ENCODE results near the gene EPHB3. TPM values are rescaled to one million over a fixed set of nuclear protein-coding genes. Genes with fewer than 3 reads are reported as not detected.

The EPHB3 gene
- total and polyA plus RNA-seq, 9 donors = 2.1 to 31.0 (median 10.6) TPM

GRCh38 chr3:184601576-184602371 is 40.2 kb downstream of the EPHB3 start:
- peak in 2 of 5 donors; percentile 37 to 61 for DNase-seq
- intact Hi-C loops (cut with DNase I) = loop anchor here in 2 of 4 donors (5.0 kb wide), 2 partner anchors 34 to 76 kb away; no protein-coding TSS in a partner anchor
- WGBS, 3 donors = 11 to 26% (median 17%) methylated on average over 34 to 63 of the region's 63 CpGs
- Histone ChIP-seq H3K27me3 (no peaks in the 10 kb centered on the region), H3K4me3 (peak overlapping the region; percentile 24), H3K36me3 (no peaks in the 10 kb centered on the region), H3K27ac (peak overlapping the region; percentile 60 to 76), H3K9me3 (no peaks in the 10 kb centered on the region), H3K4me1 (ENCODE audit: insufficient read depth) (peaks cover 14% of the 10 kb centered on the region)
- TF ChIP-seq EP300 (IDR thresholded peaks at IDR 0.05) (no peak), POLR2A (IDR thresholded peaks at IDR 0.05) (no peak), CTCF (IDR thresholded peaks at IDR 0.05) (no peak)

- intact Hi-C loops (cut with DNase I) = loop anchor here in 2 of 4 donors (5.0 kb wide), 2 partner anchors 35 to 75 kb away; no protein-coding TSS in a partner anchor
- H3K27ac ChIP-seq = peak overlapping the region; percentile 60 to 76
Observed at GRCh38 chr3:184602372-184603150, 41.0 kb downstream of the EPHB3 start.

GRCh38 chr3:184603151-184604030 is 41.8 kb downstream of the EPHB3 start:
- Histone ChIP-seq H3K4me1 (ENCODE audit: insufficient read depth) (peaks cover 7% of the 10 kb centered on the region), H3K4me3 (peak overlapping the region; percentile 41), H3K27ac (peak overlapping the region; percentile 60 to 76), H3K9me3 (no peaks in the 10 kb centered on the region), H3K36me3 (no peaks in the 10 kb centered on the region), H3K27me3 (no peaks in the 10 kb centered on the region)
- intact Hi-C loops (cut with DNase I) = loop anchor here in 2 of 4 donors (5.0 kb wide), 2 partner anchors 36 to 74 kb away; no protein-coding TSS in a partner anchor
- DNase-seq = peak in 1 of 5 donors; percentile 49
- TF ChIP-seq CTCF (IDR thresholded peaks at IDR 0.05) = no peak
- no peak for TF ChIP-seq EP300 (IDR thresholded peaks at IDR 0.05)
- no peak for TF ChIP-seq POLR2A (IDR thresholded peaks at IDR 0.05)
- 8 to 12% (median 9%) methylated on average over 20 of the region's 20 CpGs for WGBS, 3 donors

More at GRCh38 chr3:184602372-184603150, 41.0 kb downstream of the EPHB3 start:
- WGBS, 3 donors = 6 to 10% (median 8%) methylated on average over 14 of the region's 14 CpGs
- Histone ChIP-seq H3K9me3 (no peaks in the 10 kb centered on the region), H3K4me1 (ENCODE audit: insufficient read depth) (peaks cover 13% of the 10 kb centered on the region), H3K27me3 (no peaks in the 10 kb centered on the region), H3K36me3 (no peaks in the 10 kb centered on the region), H3K4me3 (peak overlapping the region; percentile 24)
- DNase-seq = peak; percentile 68 to 76 (median 71)
- TF ChIP-seq CTCF (IDR thresholded peaks at IDR 0.05) (no peak), POLR2A (IDR thresholded peaks at IDR 0.05) (no peak), EP300 (IDR thresholded peaks at IDR 0.05) (no peak)
